ENCODE measurements around the gene KLHDC9. TPM values are rescaled to one million over a fixed set of nuclear protein-coding genes. Genes with fewer than 3 reads are reported as not detected.

KLHDC9 gene
- total RNA-seq, 6 donors from 2014 or later: 6.5 to 12.3 (median 7.4) TPM; not detected in 1

DNA sequence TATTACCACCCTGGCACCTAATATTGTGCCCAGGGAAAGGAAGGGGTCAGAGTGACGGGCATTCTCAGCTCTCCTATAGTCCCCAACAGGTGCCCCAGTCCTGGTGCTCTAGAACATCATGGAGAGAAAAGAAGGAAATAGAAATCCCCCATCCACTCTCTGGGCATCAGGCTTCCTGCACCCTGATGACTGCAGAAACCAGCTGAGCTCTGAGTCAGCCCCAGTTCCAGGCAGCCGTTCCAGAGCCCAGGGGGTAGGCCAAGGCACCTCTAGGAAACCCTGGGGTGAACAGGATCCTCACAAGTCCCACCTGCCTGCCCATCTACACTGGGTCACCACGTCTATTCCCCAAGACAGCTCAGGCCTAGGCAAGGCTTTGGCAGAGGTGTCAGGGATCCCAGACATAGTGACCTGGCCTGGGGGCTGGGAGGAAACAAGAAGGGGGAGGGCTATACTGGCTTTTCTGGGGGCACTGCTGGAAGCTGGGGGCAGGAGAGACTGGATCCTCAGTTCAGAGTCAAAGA lies 9.5 kb upstream of the KLHDC9 start:
- peak overlapping the region; percentile 55 to 82 (median 76) for H3K27ac ChIP-seq
- H3K4me1 ChIP-seq: peaks cover 5 to 56% (median 35%) of the 10 kb centered on the region in 4 donors
- no peaks in the 10 kb centered on the region for H3K27me3 ChIP-seq
- ATAC-seq (ENCODE audit: low FRiP score in 2 of 2) (no peak), DNase-seq (peak in 1 of 2 donors; percentile 60)
- TF ChIP-seq POLR2A (IDR thresholded peaks at IDR 0.05) (no peak), POLR2AphosphoS5 (IDR thresholded peaks at IDR 0.05) (no peak), EP300 (IDR thresholded peaks at IDR 0.05) (no peak), CTCF (IDR thresholded peaks at IDR 0.05) (no peak)
- peak overlapping the region in 3 of 4 donors; percentile 37 to 50 (median 37) for H3K4me3 ChIP-seq
- WGBS, 2 donors: 62 to 64% methylated on average over 3 of the region's 3 CpGs
- H3K36me3 ChIP-seq: no peaks in the 10 kb centered on the region
- no peaks in the 10 kb centered on the region for H3K9me3 ChIP-seq

GRCh38 chr1:161089251-161089924 lies 8.8 kb upstream of the KLHDC9 start, which contains the start of gene NECTIN4:
Gene NECTIN4, minus strand, starts transcription at chr1:161089558. Its CDS starts 262 bp downstream, at chr1:161089296.
- no peak for TF ChIP-seq CTCF (IDR thresholded peaks at IDR 0.05)
- TF ChIP-seq POLR2AphosphoS5 (IDR thresholded peaks at IDR 0.05): peak; percentile 46 to 76
- peak in 1 of 4 donors; percentile 65 for TF ChIP-seq POLR2A (IDR thresholded peaks at IDR 0.05)
- TF ChIP-seq EP300 (IDR thresholded peaks at IDR 0.05): peak in 1 of 4 donors; percentile 61
- Histone ChIP-seq H3K27ac (peak within 1 kb of the TSS; percentile 55 to 82 (median 76)), H3K27me3 (no peaks in the 10 kb centered on the region), H3K36me3 (no peaks in the 10 kb centered on the region), H3K4me3 (peak within 1 kb of the TSS in 3 of 4 donors; percentile 37 to 50 (median 37)), H3K9me3 (no peaks in the 10 kb centered on the region), H3K4me1 (peaks cover 2 to 50% (median 28%) of the 10 kb centered on the region in 4 donors)
- DNase-seq: peak; percentile 75 to 85
- WGBS, 2 donors: 55 to 81% methylated on average over 7 to 20 of the region's 22 CpGs
- peak; percentile 32 to 87 for ATAC-seq (ENCODE audit: low FRiP score in 2 of 2)

DNA sequence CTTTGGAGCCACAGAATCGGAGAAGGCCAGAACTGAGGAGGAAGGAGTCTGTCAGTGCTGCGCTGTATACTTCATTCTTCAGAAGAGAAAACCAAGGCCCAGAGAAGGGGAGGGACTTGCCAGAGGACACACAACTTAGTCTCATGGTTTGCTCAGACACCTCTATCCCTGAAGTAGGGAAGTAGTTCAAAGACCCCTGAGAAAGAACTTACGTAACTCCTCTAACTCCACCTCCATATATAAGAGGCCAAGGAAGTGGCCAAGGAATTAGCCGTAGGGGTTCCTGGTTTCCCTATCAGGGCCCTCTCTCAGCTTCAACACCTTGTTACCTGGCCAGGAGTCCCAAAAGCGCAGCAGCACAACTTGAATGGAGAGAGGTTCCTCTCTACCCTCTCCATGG lies 8.2 kb upstream of the KLHDC9 start:
- Histone ChIP-seq H3K4me1 (peaks cover 0 to 44% (median 23%) of the 10 kb centered on the region in 4 donors), H3K27me3 (no peaks in the 10 kb centered on the region), H3K9me3 (no peaks in the 10 kb centered on the region), H3K36me3 (no peaks in the 10 kb centered on the region), H3K27ac (peak overlapping the region; percentile 55 to 82 (median 76)), H3K4me3 (peak overlapping the region in 2 of 4 donors; percentile 37 to 50)
- ATAC-seq (ENCODE audit: low FRiP score in 2 of 2): no peak
- no peak for TF ChIP-seq CTCF (IDR thresholded peaks at IDR 0.05)
- no peak for TF ChIP-seq EP300 (IDR thresholded peaks at IDR 0.05)
- no peak for TF ChIP-seq POLR2AphosphoS5 (IDR thresholded peaks at IDR 0.05)
- no peak for TF ChIP-seq POLR2A (IDR thresholded peaks at IDR 0.05)
- no peak for DNase-seq
- 76 to 80% methylated on average over 5 of the region's 5 CpGs for WGBS, 2 donors

GRCh38 chr1:161090617-161091016 lies 7.5 kb upstream of the KLHDC9 start:
- H3K9me3 ChIP-seq: no peaks in the 10 kb centered on the region
- 79 to 90% methylated on average over 3 of the region's 3 CpGs for WGBS, 2 donors
- H3K27me3 ChIP-seq: no peaks in the 10 kb centered on the region
- no peak for TF ChIP-seq CTCF (IDR thresholded peaks at IDR 0.05)
- TF ChIP-seq POLR2A (IDR thresholded peaks at IDR 0.05): no peak
- TF ChIP-seq EP300 (IDR thresholded peaks at IDR 0.05): no peak
- no peak for TF ChIP-seq POLR2AphosphoS5 (IDR thresholded peaks at IDR 0.05)
- H3K27ac ChIP-seq: no peak overlapping the region
- peaks cover 0 to 37% (median 20%) of the 10 kb centered on the region in 4 donors for H3K4me1 ChIP-seq
- ATAC-seq (ENCODE audit: low FRiP score in 2 of 2) (no peak), DNase-seq (no peak)
- H3K36me3 ChIP-seq: no peaks in the 10 kb centered on the region
- H3K4me3 ChIP-seq: no peak overlapping the region
